ENCODE data around the gene ATRAID. TPM values are rescaled to one million over a fixed set of nuclear protein-coding genes. Genes with fewer than 3 reads are reported as not detected.

The ATRAID gene
- total and polyA plus RNA-seq, 3 experiments from 2014 or later = 101 to 296 (median 106) TPM

DNA sequence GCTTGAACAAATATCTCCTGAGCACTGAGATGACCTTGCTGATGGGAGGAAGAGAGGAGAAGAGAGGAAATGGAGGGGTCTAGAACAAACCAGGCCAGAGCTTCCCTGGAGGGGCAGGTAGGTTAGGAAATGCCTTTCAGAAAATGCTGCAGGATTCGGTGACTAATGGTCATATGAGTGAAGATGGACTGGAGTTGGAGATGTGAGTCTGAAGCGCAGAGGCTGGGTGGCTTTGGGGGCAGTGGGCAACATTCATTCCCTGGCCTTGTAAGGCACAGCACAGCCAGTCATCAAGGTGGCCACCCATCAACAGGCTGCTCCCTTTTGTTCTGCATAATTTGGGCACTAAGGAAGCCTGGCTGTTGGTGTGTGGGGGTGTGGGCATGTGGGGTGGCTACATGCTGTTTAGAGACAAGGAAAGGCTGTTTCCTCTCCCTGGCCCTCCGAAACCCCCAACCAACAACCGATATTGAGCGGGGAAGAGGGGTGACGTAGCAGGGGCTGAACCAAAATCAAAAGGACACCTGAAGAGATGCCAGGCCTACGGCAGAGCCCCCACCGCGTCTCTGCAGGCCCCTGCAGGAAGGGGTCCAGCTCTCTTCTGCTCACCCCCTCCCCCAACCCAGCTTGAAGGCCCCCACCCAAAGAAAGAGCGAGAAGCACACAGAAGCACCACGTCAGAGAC, 49.5 kb downstream of the ATRAID start:
- Histone ChIP-seq H3K4me1 (ENCODE audit: insufficient read depth, low read length) (peaks cover 19% of the 10 kb centered on the region), H3K9me3 (ENCODE audit: low read length) (no peaks in the 10 kb centered on the region), H3K36me3 (ENCODE audit: insufficient read depth, low read length) (no peaks in the 10 kb centered on the region), H3K4me3 (ENCODE audit: low read length) (no peak overlapping the region), H3K27me3 (ENCODE audit: insufficient read depth, low read length, poor library complexity, severe bottlenecking) (peaks cover 44% of the 10 kb centered on the region), H3K27ac (ENCODE audit: low read depth, low read length) (no peak overlapping the region)
- no peak for DNase-seq
- peak overlapping the region; percentile 37 to 88 (median 73) for H3K4me3 Mint-ChIP-seq
- ChIA-PET POLR2A (no interaction called here), CTCF (no interaction called here)
- peaks cover 0 to 2% (median 0%) of the 10 kb centered on the region in 3 donors for H3K36me3 Mint-ChIP-seq
- H3K4me1 Mint-ChIP-seq = peaks cover 25 to 36% (median 31%) of the 10 kb centered on the region in 3 donors
- H3K9me3 Mint-ChIP-seq = peaks cover 0 to 2% (median 0%) of the 10 kb centered on the region in 5 donors
- H3K27me3 Mint-ChIP-seq = peaks cover 56 to 69% of the 10 kb centered on the region in 2 donors
- H3K27ac Mint-ChIP-seq = peak overlapping the region in 2 of 8 donors; percentile 11 to 29

DNA sequence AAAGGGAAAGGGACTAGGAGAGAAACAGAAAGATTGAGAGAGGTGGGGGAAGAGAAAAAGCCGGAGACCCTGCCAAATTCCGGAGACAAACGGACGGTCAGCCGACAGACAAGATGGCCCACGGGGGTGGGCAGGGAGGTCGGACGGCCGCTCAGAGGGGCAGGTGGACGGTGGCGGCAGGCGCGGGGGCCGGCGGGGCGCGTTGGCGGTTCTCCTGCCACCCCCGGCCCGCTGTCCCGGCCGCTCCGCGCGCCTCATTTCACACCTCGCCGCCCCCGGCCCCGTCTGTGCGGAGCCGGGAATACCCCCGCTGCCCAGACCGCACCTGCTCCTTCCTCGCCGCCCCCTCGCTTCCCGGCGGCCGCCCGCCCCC, 50.1 kb downstream of the ATRAID start:
- Mint-ChIP-seq H3K36me3 (peaks cover 0 to 2% (median 0%) of the 10 kb centered on the region in 3 donors), H3K27ac (peak overlapping the region in 1 of 8 donors; percentile 11), H3K27me3 (peaks cover 51 to 64% of the 10 kb centered on the region in 2 donors), H3K4me3 (peak overlapping the region; percentile 37 to 88 (median 73)), H3K9me3 (peaks cover 0 to 2% (median 0%) of the 10 kb centered on the region in 5 donors), H3K4me1 (peaks cover 25 to 36% (median 31%) of the 10 kb centered on the region in 3 donors)
- Histone ChIP-seq H3K27me3 (ENCODE audit: insufficient read depth, low read length, poor library complexity, severe bottlenecking) (peaks cover 44% of the 10 kb centered on the region), H3K27ac (ENCODE audit: low read depth, low read length) (no peak overlapping the region), H3K9me3 (ENCODE audit: low read length) (no peaks in the 10 kb centered on the region), H3K36me3 (ENCODE audit: insufficient read depth, low read length) (no peaks in the 10 kb centered on the region), H3K4me3 (ENCODE audit: low read length) (no peak overlapping the region), H3K4me1 (ENCODE audit: insufficient read depth, low read length) (peaks cover 19% of the 10 kb centered on the region)
- CTCF ChIA-PET = no interaction called here
- POLR2A ChIA-PET = no interaction called here
- no peak for DNase-seq

DNA sequence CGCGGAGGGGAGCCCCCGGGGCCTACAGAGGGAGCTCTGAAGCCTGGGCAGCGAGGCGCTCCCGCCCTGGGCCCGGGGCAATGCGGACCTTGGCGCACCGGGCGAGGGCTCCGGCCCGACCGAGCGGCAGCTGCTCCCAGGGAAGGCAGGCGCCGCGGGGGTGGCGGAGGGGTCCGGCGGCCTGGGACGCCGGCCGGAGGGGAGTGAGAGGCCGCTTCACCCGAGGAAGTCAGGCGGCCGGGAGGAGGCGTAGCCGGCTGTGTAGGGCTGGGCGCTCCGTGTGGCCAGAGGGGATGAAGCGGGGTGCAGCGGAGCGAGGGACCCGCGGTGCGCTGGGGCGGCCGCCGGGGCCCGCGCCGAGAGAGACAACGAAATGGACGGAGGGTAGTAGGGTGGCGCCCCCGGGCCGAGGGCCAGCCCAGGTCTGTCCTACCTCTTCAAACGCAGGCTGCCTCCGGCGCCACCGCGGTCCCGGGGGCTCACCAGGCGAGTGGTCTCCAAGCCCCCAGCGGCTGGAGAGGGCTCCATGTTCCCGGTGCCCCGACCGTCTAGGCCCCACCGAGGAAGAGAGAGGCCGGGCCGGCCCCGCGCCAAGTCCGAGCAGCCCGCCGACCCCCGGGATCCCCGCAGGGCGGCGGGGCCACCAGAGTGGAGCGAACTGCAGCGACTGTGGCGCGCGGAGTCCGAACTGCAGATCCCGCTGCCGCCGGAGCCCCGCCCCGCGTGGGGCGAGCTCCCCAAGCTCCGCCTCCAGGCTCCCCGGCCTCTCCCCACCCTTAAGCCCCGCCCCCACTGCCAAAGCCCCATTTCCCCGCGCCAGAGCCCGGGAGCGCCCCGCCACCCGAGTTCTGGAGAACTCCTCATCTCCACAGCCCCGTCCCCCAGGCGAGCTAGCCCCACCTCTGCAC, 50.8 kb downstream of the ATRAID start, which contains the start of gene SLC30A3:
Gene SLC30A3 (minus strand): TSS at position 669 of the 908 bp plus-strand sequence. CDS start 141 bp downstream, at position 528.
- Mint-ChIP-seq H3K9me3 (peaks cover 0 to 2% (median 0%) of the 10 kb centered on the region in 5 donors), H3K4me3 (peak within 1 kb of the TSS; percentile 71 to 97 (median 92)), H3K27me3 (peaks cover 44 to 57% of the 10 kb centered on the region in 2 donors), H3K36me3 (peaks cover 0 to 2% (median 0%) of the 10 kb centered on the region in 3 donors), H3K27ac (peak within 1 kb of the TSS in 5 of 8 donors; percentile 7 to 89 (median 67)), H3K4me1 (peaks cover 25 to 36% (median 31%) of the 10 kb centered on the region in 3 donors)
- Histone ChIP-seq H3K4me1 (ENCODE audit: insufficient read depth, low read length) (peaks cover 19% of the 10 kb centered on the region), H3K9me3 (ENCODE audit: low read length) (no peaks in the 10 kb centered on the region), H3K27ac (ENCODE audit: low read depth, low read length) (no peak within 1 kb of the TSS), H3K36me3 (ENCODE audit: insufficient read depth, low read length) (no peaks in the 10 kb centered on the region), H3K4me3 (ENCODE audit: low read length) (peak within 1 kb of the TSS; percentile 59), H3K27me3 (ENCODE audit: insufficient read depth, low read length, poor library complexity, severe bottlenecking) (peaks cover 44% of the 10 kb centered on the region)
- ChIA-PET CTCF (interaction anchor here (2.1 to 5.5 kb wide), 2 partner anchors 18 to 41 kb away, joined by 7 to 42 read pairs; no protein-coding TSS in a partner anchor), POLR2A (no interaction called here)
- peak; percentile 42 to 69 (median 63) for DNase-seq

DNA sequence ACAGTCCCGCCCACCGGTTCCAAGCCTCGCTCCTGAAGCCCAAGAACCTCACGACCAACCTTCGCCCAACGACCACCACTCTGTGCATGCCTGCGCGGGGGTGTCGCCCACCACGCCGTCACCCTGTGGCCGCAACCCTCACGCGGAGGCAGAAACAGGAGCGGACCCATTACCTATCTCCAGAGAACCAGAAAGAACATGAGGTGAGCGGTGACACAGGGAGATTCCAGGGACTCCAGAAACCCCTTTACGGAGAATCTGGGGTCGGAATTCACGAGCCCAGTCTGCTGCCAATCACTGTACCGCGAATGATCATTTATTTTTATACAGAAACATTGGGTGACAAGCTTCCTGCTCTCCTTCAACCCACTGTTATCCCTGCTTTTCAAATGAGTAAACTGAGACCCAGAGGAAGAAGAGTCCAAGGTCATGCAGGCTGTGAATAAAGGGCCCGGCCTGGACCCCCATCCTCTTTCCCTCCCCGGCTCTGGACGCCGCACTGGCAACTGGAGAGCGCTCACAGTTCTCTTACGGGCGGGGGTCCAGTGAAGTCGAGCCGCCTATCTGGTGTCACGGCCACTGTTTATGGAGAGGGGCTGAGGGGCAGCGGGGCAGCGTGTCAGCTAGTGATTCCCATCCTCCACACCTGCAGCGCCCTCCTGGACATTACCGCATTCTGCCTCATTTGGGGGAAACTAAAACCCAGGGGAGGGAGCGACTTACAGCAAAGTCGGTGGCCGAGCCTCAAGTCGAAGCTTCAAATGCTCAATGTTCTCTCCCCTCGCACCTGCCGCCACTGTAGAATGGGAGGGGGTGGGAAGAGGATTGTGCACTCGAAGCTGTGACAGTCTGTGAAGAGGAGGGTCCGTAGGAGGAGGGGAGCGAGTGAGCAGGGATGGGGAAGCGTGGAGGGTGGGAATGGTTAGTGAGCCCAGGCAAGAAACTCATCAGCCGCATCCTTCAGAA, 51.7 kb downstream of the ATRAID start:
- H3K4me1 ChIP-seq (ENCODE audit: insufficient read depth, low read length) = peaks cover 19% of the 10 kb centered on the region
- peak overlapping the region; percentile 71 to 97 (median 92) for H3K4me3 Mint-ChIP-seq
- H3K27me3 ChIP-seq (ENCODE audit: insufficient read depth, low read length, poor library complexity, severe bottlenecking) = peaks cover 42% of the 10 kb centered on the region
- H3K27me3 Mint-ChIP-seq = peaks cover 39 to 50% of the 10 kb centered on the region in 2 donors
- H3K36me3 ChIP-seq (ENCODE audit: insufficient read depth, low read length) = no peaks in the 10 kb centered on the region
- CTCF ChIA-PET = interaction anchor here (1.1 to 5.5 kb wide), 4 partner anchors 10 to 167 kb away, joined by 3 to 42 read pairs (median 6); no protein-coding TSS in a partner anchor
- no peak overlapping the region for H3K27ac ChIP-seq (ENCODE audit: low read depth, low read length)
- POLR2A ChIA-PET = interaction anchor here (0.5 kb wide), 1 partner anchor 330 kb away, joined by 4 read pairs; no protein-coding TSS in a partner anchor
- peak in 1 of 5 donors; percentile 15 for DNase-seq
- peak overlapping the region in 6 of 8 donors; percentile 7 to 89 (median 77) for H3K27ac Mint-ChIP-seq
- H3K9me3 Mint-ChIP-seq = peaks cover 0 to 2% (median 0%) of the 10 kb centered on the region in 5 donors
- peak overlapping the region; percentile 59 for H3K4me3 ChIP-seq (ENCODE audit: low read length)
- no peaks in the 10 kb centered on the region for H3K9me3 ChIP-seq (ENCODE audit: low read length)
- peaks cover 0 to 2% (median 0%) of the 10 kb centered on the region in 3 donors for H3K36me3 Mint-ChIP-seq
- H3K4me1 Mint-ChIP-seq = peaks cover 25 to 36% (median 31%) of the 10 kb centered on the region in 3 donors

DNA sequence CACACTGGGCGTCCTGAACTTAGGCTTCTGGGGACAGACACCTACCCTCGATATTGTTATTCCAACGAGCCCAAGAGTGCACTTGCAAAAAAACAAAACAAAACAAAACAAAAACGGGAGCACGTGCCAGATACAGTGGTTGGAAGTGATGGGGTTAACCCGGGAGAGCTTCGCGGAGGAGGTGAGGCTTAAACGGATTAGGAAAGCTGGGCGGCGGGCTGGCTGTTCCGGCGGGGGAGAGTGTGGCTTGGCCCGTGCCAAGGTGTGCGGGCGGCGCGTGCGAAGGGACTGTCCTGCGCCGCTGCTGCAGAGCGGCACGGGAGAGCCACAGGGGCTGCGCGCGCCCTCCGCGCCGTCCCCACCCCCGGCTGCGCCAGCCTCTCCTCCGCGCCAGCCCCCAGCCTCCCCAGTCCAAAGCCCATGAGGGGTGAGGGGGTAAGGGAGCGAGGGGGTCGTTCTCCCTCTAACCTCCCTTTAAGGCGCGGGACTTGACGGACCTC, 52.5 kb downstream of the ATRAID start:
- CTCF ChIA-PET = interaction anchor here (0.9 to 5.5 kb wide), 8 partner anchors 9 to 166 kb away, joined by 3 to 42 read pairs (median 5); no protein-coding TSS in a partner anchor
- Histone ChIP-seq H3K27ac (ENCODE audit: low read depth, low read length) (no peak overlapping the region), H3K36me3 (ENCODE audit: insufficient read depth, low read length) (no peaks in the 10 kb centered on the region), H3K27me3 (ENCODE audit: insufficient read depth, low read length, poor library complexity, severe bottlenecking) (peaks cover 38% of the 10 kb centered on the region), H3K9me3 (ENCODE audit: low read length) (no peaks in the 10 kb centered on the region), H3K4me3 (ENCODE audit: low read length) (peak overlapping the region; percentile 59), H3K4me1 (ENCODE audit: insufficient read depth, low read length) (peaks cover 19% of the 10 kb centered on the region)
- peak overlapping the region; percentile 71 to 97 (median 92) for H3K4me3 Mint-ChIP-seq
- POLR2A ChIA-PET = interaction anchor here (0.5 to 1.0 kb wide), 2 partner anchors 52 to 329 kb away, joined by 3 to 4 read pairs; partner anchors contain the start of genes ATRAID and SLC5A6
- peaks cover 25 to 36% (median 31%) of the 10 kb centered on the region in 3 donors for H3K4me1 Mint-ChIP-seq
- peak in 3 of 5 donors; percentile 4 to 20 (median 19) for DNase-seq
- H3K36me3 Mint-ChIP-seq = peaks cover 0 to 2% (median 0%) of the 10 kb centered on the region in 3 donors
- peaks cover 36 to 44% of the 10 kb centered on the region in 2 donors for H3K27me3 Mint-ChIP-seq
- H3K9me3 Mint-ChIP-seq = peaks cover 0 to 2% (median 0%) of the 10 kb centered on the region in 5 donors
- H3K27ac Mint-ChIP-seq = peak overlapping the region in 6 of 8 donors; percentile 4 to 87 (median 23)

DNA sequence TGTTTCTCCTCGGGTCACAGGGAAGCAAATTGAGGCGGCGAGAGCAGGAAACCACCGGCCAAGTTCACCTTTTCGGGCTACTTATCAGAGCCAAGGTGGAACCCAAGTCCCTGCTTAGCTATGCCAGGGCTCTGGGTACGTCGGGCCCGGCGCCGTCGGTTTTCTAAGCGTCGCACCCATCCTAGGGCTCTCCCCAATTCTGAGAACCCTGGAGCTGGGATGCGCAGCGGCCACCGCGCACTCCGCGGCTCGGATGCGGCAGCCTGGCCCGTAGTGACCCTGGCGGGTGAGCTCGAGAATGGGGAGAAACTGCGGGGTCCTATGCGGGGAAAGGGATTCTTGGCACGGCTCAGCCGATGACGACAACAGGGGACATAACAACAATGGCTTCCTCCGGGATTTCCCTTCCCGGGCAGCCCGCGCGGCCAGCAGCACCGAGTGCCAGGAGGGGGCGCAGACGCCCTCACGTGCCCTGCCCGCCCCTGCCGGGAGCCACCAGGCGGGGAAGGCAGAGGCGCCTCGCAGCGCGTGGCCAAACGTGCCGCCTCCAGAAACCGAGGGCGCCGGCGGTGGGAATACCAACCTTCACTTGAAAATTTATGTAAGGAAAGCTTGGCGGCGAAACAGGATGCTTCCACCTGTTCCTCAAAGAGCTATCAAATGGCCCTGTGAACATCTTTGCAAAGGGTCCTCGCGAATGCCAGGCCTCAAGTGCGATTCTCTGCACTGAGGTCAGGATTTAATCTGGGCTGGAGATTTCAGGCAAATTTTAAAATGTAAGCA, 53.1 kb downstream of the ATRAID start:
- DNase-seq = peak; percentile 37 to 72 (median 58)
- H3K4me1 ChIP-seq (ENCODE audit: insufficient read depth, low read length) = peaks cover 19% of the 10 kb centered on the region
- H3K4me3 ChIP-seq (ENCODE audit: low read length) = peak overlapping the region; percentile 59
- POLR2A ChIA-PET = interaction anchor here (0.6 to 1.0 kb wide), 2 partner anchors 16 to 53 kb away, joined by 3 read pairs; partner anchors contain the start of genes ATRAID and SLC5A6
- no peaks in the 10 kb centered on the region for H3K9me3 ChIP-seq (ENCODE audit: low read length)
- Mint-ChIP-seq H3K27ac (peak overlapping the region in 2 of 8 donors; percentile 19 to 44), H3K4me3 (peak overlapping the region; percentile 71 to 95 (median 85)), H3K27me3 (peaks cover 30 to 44% of the 10 kb centered on the region in 2 donors), H3K9me3 (peaks cover 0 to 2% (median 0%) of the 10 kb centered on the region in 5 donors), H3K36me3 (peaks cover 0 to 2% (median 0%) of the 10 kb centered on the region in 3 donors), H3K4me1 (peaks cover 25 to 36% (median 31%) of the 10 kb centered on the region in 3 donors)
- no peaks in the 10 kb centered on the region for H3K36me3 ChIP-seq (ENCODE audit: insufficient read depth, low read length)
- no peak overlapping the region for H3K27ac ChIP-seq (ENCODE audit: low read depth, low read length)
- peaks cover 32% of the 10 kb centered on the region for H3K27me3 ChIP-seq (ENCODE audit: insufficient read depth, low read length, poor library complexity, severe bottlenecking)
- CTCF ChIA-PET = interaction anchor here (0.9 to 5.5 kb wide), 13 partner anchors 9 to 300 kb away, joined by 3 to 42 read pairs (median 4); no protein-coding TSS in a partner anchor
